ENCODE measurements around the gene GCC2. TPM values are rescaled to one million over a fixed set of nuclear protein-coding genes. Genes with fewer than 3 reads are reported as not detected.
"Not testable (repeated sequence)": the region's sequence is repeated elsewhere in the genome, so short reads cannot be mapped to it uniquely, and the experiment has no call there.

The GCC2 gene
- total RNA-seq, 1 experiment from 2014 or later, result 12.9 TPM

DNA sequence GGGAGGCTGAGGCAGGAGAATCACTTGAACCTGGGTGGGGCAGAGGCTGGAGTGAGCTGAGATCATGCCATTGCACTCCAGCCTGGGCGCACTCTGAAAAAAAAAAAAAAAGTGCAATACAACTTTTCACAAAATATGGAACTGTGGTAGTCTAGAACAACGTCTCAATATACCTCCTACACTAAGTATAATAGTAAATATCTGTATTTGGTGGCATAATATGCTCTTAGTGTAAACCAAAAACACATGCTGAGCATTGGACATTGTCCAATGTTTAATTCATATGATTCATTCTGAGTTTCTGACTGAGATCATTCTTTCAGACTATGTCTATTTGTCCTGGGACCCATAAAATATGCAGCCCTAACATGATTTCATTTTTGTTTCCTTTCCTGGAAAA lies 65.5 kb downstream of the GCC2 start:
- not testable (repeated sequence) for DNase-seq (ENCODE audit: low read depth)

DNA sequence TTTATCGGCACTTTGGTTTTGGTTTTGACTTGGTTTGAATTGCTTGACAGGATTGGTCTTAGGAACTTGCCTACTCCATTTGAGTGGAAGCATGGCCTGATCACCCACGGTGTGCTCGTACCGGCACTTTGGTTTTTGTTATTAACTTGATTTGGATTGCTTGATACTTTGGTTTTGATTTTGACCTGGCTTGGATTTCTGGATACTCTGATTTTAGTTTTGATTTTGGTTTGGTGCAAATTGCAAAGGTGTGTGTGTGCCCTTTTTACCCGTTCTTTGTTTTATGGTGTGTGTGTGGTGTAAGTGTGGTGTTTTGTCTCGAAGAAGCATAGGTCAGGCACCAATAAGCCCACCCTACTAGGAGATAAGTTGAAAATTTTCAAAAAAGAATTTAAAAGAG lies 75.7 kb downstream of the GCC2 start:
- DNase-seq (ENCODE audit: low read depth), result not testable (repeated sequence)

- DNase-seq (ENCODE audit: low read depth), result not testable (repeated sequence)
These were observed 76.3 kb downstream of the GCC2 start for GRCh38 chr2:108525258-108525657.

- no peak for DNase-seq (ENCODE audit: low read depth)
These were observed 82.7 kb downstream of the GCC2 start for GRCh38 chr2:108531674-108532055.

- DNase-seq (ENCODE audit: low read depth), result peak; percentile 88
These were observed 85.0 kb downstream of the GCC2 start, which contains the start of gene LIMS1 for GRCh38 chr2:108533832-108534583. Gene LIMS1, plus strand, starts transcription at chr2:108534470. Its CDS starts 93 bp downstream, at chr2:108534563.

GRCh38 chr2:108534584-108535356 lies 85.8 kb downstream of the GCC2 start:
- DNase-seq (ENCODE audit: low read depth), result peak; percentile 36

GRCh38 chr2:108535357-108535631 lies 86.3 kb downstream of the GCC2 start:
- DNase-seq (ENCODE audit: low read depth), result no peak

GRCh38 chr2:108536133-108536780 lies 87.3 kb downstream of the GCC2 start:
- peak; percentile 57 for DNase-seq (ENCODE audit: low read depth)

GRCh38 chr2:108536911-108537310 lies 87.9 kb downstream of the GCC2 start:
- DNase-seq (ENCODE audit: low read depth), result no peak

DNA sequence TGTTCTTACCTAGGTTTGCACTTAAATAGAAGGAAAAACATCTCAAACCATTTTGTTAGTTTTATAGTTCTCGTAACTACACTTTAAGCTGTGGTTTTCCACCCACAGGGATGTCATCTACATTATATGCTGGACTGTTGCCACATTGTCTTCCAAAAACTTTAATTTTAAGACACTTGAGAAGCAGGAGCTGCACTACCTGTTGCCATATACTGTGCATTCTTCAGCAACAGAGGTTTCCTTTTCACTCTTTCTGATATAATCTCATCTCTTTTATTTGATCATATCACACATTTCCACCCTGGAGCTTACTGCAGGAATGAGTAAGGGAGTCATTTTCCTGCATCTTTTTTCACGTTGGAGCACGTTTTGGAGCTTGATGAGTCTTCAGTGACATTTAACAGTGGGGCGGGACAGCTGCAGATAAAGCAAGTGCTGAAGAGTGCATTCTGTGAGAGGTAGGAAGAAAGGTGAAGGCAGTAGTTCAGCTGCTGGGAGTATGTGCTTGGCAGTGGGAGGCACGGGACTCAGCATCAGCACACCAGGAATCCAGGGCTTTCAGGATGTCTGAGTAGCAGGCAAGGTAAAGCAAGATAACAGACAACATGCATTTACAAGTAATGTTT lies 89.1 kb downstream of the GCC2 start:
- DNase-seq (ENCODE audit: low read depth), result no peak

DNA sequence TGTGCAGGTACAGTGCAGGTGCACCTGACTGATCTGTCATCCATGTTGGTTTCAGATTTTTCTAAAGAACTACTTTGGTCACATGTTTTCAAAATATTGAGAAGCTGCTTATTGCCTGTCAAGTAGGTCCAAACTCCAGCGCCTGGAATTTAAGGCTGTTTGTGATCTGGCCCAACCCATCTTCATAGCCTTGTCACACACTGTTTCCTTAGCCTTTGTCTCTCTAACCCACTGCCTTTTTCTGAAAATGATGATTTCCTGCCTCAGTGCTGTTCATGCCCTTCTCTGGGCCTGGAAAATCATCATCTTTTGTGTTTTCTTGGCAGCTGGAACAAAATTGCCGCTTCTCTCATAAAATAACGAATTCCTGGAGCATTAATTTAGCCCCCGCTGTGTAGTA lies 92.4 kb downstream of the GCC2 start:
- DNase-seq (ENCODE audit: low read depth), result no peak

GRCh38 chr2:108542071-108542470 lies 93.1 kb downstream of the GCC2 start:
- no peak for DNase-seq (ENCODE audit: low read depth)

GRCh38 chr2:108547606-108548005 lies 98.6 kb downstream of the GCC2 start:
- no peak for DNase-seq (ENCODE audit: low read depth)

GRCh38 chr2:108548208-108549003 lies 99.4 kb downstream of the GCC2 start:
- peak; percentile 28 for DNase-seq (ENCODE audit: low read depth)

GRCh38 chr2:108552566-108552965 lies 103.6 kb downstream of the GCC2 start:
- no peak for DNase-seq (ENCODE audit: low read depth)

GRCh38 chr2:108553209-108553919 lies 104.4 kb downstream of the GCC2 start:
- DNase-seq (ENCODE audit: low read depth), result no peak

- DNase-seq (ENCODE audit: low read depth), result no peak
These were observed 105.5 kb downstream of the GCC2 start for GRCh38 chr2:108554528-108554927.

DNA sequence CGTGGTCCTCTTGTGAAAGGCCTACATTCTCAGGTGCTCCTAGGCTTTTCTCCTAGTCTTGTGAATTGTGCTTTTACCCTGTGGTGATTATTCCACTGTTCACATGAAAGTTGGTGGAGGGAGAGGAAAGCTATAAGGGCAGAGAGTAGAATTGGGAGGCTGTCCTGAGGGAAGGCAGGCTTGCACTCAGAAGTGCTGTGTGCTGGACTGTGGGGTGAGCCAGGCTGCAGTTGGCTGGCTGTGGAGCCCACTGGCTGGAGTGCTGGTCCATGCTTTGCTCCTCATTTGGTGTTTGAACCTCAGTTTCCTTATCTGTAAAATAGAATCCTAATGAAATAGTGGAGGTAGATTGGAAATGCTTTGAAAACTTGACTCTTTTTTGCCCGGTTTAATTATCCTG lies 106.6 kb downstream of the GCC2 start:
- no peak for DNase-seq (ENCODE audit: low read depth)

DNA sequence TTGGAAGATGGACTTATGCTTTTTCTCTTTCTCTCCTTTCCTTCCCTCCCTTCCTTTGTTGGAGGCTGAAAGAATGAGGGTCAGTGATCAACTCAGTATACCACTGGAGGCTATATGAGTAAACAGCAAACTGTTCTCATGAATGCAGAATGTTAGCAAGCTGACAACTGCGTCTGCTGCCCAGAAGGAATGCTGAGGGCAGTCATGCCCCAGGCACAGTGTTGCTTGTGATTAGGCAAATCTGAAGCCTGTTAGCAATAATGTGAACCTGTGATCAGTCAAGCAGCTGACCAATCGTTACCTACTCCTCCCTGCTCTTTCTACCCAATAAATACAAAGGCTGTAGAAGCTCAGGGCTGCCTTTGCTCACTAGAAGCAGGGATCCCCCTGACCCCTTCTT lies 107.6 kb downstream of the GCC2 start:
- DNase-seq (ENCODE audit: low read depth), result not testable (repeated sequence)

Data from Daoy (cell line).